GM18520 (cell line): Measurements from ENCODE around the gene DBX2.
"Not testable (repeated sequence)": the region's sequence is repeated elsewhere in the genome, so short reads cannot be mapped to it uniquely, and the experiment has no call there.

Experiments used
- ATAC-seq: cut with Tn5 transposase; IDR thresholded peaks from one replicate; pipeline ENCODE4 v1.9.1; 2021; ENCODE audit not compliant: unreplicated experiment

DBX2 gene

DNA sequence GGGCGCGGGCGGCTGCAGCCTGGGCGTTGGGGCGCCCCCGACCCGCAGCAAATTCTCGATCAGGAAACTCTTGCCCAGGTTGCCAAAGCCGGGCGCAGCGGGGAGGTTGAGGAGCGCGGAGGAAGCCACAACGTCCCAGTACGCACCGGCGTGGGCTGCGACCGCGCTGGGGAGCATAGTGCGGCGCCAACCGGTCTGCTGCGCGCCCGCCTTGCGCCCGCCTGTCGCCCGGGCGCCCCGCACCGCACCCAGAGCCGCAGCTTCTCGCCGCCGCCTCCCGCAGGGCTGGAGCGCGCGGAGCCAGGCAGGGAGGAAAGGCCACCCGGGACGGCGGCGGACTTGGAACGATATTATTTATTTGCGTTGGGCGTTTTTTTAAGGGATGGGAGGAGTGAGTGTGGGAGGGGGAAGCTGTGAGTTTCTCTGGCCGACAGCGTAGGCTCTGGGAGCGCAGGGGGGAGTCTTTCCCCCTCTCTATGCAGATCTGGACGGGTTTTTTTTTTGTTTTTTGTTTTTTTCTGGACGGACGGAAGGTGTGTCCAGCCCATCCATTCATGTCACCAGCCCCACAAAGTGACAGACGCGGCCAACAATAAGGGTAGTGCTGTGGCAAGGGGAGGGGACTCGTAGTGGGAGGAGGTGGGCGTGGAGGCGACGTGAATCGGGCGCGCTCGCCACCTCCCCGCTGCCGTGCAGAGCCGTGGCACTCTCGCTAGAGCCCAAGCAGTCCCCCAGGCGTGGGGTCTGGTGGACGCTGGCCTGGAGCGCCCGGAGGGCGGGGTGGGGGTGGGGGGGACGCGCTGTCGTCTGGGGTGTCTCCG lies at the start of gene DBX2:
Gene DBX2 (minus strand): TSS at position 349 of the 821 bp plus-strand sequence. CDS start 172 bp downstream, at position 177.
- ATAC-seq = no peak

DNA sequence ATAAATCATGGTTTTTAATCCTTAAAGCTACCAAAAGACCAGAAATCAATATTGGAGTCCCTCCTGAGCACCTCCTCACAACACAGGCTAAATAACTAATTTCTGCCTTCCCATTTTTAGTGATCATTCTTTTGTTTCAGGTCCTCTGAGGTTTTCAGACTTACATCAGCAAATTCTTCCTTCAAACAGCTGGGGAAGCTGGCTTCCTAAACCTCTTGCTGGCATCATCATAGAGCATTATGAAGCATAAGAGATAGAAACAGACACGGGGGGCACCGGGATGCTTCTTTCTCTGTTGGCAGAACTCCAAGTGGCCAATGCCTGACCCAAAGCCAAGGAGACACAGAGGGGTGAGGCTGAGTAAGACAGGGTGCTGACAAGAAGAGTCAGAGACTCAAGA lies 47.9 kb upstream of the DBX2 start:
- no peak for ATAC-seq

DNA sequence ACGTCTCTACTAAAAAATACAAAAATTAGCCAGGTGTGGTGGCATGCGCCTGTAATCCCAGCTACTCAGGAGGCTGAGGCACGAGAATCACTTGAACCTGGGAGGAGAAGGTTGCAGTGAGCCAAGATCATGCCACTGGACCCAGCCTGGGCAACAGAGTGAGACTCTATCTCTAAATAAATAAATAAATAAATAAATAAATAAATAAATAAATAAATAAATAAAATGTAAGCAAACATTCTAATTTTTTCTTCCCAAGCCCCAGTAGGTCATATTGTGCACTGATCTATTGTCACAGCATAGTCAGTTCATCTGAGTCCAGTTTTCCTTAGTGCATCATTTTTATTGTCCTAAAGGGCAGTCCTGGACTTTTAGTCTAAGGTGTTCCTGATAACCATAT lies 44.5 kb upstream of the DBX2 start:
- ATAC-seq = not testable (repeated sequence)

DNA sequence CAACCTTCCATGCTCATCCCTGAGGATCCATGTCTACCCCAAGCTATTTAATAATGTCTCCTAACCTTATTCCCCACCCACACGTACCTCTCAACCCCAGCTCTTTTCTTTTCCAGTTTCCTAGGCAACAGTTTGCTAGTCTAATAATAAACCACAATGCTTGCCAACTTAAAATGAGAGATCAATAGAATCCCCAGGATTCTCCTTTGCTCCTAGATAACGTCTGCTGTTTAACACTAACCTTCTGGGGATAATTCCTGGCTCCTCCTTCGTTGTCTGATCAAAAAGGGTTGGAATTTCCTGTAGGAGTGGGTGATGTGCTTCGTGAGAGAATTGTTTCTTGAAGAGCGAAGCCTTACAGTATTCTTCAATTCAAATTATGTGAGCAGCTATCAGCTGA lies 42.2 kb upstream of the DBX2 start:
- ATAC-seq = no peak

DNA sequence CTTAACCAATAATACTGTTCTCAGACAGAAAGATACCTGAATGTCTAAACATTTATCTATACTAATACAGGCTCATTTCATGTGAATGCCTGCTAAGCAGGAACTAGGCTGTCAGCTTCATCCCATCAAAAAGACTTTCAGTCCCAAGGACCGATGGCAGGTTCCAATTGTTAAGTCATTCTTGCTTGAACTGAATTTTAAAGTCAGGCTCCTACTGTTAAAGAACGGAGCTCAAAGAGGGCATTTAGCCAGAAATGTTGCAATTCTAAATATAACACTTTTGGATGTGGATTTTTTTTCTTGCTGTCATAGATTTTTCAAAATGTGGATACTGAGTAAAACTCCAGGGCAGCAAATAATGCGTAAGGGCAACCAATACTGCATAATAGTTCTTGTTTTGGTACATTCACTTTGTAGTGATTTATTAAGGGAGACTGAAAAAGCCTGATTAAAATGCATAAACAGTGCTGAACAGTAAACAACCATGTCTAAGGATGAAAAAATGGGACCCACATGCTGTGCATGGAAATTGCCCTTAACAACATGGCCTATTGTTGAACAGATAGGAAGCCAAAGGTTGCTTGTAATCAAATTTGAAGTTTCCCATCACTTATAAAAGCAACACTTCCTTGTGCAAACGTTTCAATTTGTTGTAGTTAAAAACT lies 38.6 kb upstream of the DBX2 start:
- ATAC-seq = no peak

DNA sequence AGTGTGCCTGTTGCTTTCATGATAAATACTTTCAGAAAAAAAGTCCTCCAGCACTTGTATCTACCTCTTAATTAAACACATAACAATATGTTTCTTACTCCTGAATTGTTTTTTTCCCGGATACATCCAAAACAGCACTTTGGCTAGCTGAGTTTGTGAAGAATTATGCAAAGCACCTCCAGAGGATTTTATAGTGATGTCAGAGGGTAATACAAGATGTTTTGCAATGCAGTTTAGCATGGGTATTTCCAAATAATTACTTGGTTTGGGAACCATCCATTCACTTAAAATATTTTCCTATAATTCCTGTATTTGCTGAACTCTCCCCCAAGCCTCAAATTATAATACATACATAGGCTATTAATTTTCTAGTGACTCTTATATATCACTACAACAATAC lies 37.7 kb upstream of the DBX2 start:
- no peak for ATAC-seq

DNA sequence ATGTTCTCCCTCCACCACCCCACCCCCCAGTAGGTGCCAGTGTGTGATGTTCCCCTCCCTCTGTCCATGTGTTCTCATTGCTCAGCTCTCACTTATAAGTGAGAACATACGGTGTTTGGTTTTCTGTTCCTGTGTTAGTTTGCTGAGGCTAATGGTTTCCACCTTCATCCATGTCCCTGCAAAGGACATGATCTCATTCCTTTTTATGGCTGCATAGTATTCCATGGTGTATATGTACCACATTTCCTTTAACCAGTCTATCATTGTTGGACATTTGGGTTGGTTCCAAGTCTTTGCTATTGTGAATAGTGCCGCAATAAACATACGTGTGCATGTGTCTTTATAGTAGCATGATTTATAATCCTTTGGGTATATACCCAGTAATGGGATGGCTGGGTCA lies 33.3 kb upstream of the DBX2 start:
- ATAC-seq = not testable (repeated sequence)

DNA sequence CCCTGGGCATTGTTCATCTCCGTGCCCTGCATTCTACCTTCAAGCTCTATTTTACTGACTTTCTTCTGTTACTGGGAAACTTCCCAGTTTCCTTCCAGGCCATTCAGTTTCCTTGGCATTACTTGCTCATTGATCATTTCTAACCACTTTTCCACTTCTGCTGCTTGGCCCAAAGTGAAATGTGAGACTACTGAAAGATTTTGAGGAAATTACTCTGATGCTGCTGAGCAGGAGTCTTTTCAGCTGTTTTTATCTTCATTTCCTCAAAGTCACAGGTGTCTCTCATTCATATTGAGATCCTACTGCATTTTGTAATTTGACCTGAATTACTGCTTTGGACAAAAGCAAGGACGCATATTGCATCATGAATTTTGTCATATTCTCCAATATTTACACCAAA lies 26.4 kb upstream of the DBX2 start:
- no peak for ATAC-seq

DNA sequence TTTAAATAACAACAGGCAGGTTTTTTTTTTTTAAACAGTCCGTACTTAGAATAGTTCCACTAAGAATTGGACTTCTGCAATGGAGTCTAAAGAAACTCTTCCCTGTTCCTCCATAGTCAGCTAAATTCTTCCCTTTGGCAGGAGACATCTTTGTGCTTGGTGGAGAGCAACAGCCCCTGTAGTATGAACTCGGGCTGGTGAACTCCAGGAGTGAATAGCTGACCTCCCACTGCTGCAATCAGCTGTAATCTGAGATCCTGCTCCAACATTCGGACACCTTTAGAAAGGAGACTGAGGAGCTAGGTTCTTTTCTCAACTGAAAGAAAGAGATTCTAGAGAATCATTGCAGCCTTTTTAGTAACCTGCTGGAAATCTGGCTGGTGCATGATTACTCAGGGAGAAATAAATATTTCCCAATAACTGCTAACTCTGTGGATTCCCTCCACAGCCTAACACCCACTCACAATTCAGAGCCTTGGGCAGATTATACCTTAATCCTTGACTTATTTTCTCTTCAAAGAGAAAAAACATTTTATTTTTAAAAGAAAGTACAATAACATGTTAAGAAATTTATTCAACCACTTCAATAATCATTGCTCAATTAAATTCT lies 25.6 kb upstream of the DBX2 start:
- no peak for ATAC-seq

DNA sequence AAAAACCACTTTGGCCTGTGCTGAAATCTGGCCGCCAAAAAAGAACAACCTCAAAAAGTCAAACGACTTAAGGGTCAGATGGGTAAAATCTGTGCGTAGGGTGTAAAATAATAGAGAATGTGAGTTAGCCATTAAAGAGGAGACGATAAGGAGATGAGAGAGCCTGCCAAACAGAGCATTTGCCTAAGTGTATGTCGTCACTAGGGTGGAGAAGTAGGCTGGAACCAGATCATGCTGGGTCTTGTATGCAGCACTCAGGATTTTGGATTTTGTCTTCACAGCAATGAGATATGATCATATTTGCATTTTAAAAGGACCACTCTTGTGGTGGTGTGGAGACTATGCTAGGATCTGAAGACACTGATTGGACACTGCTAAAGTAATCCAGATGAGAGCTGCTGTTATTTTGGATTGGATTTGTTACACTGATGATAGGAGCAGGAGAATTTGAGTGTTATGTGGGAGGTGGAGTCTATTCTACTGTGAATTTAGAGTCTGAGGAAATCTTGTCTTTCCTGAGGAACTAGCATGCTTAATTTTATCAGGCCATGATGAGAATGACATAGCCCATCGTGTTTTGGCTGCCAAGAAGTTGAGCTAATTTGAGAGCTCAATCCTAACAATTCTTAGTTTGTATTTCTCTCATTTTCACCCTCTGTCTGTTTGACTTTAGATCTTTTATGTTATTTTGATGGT lies 24.8 kb upstream of the DBX2 start:
- ATAC-seq = no peak

DNA sequence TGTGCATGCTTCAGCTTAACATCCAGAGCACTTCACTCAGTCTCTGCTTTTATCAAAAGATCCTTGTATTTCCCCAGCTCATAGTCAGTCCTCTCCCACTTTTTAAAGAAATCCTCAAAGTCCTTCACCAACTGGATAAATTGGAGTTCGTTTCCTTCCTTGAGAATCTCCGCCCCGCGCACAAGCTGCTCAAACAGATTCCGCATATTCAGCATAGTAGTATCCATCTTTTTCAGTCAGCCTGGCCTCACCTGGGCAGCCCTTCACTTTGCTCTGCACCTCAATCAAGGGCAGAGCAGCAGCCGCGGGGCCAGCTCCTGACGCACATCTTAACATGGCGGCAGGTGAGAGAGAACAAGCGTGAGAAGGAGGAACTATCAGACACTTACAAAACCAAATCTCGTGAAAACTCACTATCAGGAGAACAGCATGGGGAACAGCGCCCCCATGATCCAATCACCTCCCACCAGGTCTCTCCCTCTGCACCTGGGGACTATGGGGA lies 14.3 kb upstream of the DBX2 start:
- no peak for ATAC-seq

DNA sequence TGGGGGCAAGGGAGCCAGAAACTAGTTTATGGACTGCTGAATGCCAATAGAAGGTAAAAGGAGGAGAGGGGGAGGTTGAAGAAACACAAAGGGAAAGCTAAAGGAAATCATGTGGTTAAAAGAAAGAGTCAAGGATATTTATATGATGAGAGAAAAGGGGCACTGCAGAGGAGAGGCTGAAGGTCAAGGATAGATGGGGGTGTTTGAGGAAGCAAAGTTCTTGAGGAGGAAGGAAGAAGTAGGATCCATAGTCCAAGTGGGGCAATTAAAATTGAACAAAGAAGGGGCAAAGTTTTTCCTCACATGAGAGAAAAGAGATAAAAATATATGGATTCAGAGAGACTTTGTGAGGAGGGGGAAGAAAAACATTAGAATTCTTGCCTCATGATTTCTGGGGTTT lies 10.1 kb upstream of the DBX2 start:
- ATAC-seq = no peak

DNA sequence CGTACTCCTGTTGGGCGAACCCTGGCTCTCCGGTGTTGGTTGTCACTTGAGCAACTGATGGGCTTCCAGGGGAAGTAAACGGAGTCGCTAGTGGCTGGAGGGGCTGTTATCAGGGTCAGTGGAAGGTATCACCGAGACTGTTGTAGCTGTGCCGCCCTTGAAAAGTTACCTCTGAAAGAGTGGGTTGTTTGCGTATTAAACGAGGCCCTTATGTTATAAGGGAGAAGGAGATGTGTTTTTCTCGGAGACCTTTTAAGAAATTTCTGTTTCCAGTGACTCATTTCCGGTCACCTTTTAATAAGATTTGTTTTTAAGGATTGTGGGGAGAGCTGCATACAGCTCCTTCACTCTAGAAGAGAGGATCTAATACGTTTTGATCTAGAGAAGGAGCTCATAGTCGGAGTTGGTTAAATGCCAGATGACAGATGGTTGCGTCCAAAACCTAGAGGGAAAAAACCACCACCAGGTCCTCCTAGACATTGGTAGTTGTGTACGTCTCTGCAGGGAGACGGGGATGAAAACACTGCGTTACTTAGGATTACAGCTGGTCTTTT lies 750 bp upstream of the DBX2 start:
- ATAC-seq = no peak

DNA sequence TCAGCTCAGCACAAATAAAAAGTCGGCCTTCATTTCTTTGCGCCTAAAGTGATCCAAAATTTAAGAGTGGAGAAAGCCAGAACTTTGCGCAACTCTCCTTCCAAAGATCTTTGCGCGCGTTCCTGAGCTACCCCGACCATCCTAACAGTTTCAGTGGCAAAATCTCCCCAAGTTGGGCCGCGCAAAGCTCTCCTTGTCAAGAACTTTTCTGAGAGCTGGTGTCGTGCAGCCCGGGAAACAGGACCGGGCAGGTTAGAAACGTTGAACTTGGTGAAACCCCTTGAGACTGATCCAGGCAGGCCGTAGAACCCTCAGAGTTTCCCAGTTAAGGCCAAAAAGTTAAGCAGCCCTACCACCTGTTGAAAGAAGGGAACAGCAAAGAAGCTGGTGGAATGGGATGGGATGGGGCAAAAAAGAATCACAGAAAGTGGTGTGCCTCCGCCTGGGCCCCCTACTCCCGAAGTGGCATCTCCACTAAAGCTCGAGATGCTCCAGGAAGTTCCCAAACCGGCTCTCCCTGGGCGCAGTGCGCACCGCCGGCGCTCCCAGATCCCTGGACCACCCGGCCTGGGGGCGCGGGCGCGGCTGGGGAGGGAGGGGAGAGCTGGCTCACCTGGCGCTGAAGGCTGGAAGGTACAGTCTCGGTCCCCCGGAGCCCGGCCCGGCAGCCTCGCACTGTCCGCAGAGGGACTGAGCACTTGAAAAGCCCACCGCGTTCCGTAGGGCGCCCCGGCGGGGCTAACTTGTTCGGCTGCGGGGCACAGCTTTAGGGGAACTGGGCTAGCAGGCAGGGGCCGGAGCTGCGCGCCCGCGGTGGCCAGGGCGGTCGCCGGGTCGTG lies 768 bp downstream of the DBX2 start:
- ATAC-seq = no peak

DNA sequence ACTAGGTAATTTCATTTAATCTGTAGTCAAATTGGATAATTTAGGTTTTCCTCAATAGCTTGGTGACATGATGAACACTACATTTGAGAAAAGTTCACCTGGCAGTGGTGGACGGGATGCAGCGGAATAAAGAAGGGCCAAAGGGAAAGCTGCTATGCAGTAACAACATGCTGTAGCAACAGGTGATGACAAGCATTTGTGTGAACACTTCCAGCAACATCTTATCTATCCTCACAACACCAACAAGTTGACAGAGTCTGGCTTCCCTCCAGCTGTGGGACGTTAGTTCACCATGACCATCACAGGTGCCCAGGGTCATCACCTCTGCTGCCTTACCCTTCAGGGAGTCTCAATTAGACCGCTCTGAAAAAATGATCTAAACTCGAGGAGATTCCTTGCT lies 8.3 kb downstream of the DBX2 start:
- ATAC-seq = no peak

DNA sequence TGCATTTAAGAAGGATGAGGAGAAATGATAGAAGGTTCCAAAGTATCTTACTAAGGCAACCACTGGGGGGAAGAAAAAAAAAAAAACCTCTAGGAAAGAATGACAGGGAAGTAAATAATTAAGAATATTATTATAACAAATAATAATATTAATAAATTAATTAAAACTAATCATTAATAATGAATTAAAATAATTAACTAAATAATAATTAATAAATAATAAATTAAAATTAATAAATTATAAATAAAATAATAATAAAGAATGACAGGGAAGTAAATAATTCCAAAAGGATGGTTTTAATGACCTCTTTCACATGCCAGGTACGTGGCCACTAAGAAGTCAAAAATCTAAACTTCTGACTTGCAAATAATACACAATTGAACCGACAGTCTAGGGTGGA lies 9.9 kb downstream of the DBX2 start:
- ATAC-seq = no peak

DNA sequence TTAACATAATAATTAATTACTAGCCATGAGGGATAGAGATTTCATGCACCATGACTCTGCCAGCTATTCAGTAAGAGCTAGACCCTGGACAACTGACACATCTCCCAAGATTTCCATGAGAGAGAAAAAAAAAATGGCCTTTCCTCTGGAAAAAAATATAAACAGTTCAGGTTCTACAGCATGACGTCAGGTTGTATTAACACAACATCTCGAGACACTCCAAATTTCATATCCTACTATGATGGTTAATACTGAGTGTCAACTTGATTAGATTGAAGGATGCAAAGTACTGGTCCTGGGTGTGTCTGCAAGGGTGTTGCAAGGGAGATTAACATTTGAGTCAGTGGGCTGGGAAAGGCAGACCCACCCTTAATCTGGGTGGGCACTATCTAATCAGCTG lies 11.1 kb downstream of the DBX2 start:
- no peak for ATAC-seq

DNA sequence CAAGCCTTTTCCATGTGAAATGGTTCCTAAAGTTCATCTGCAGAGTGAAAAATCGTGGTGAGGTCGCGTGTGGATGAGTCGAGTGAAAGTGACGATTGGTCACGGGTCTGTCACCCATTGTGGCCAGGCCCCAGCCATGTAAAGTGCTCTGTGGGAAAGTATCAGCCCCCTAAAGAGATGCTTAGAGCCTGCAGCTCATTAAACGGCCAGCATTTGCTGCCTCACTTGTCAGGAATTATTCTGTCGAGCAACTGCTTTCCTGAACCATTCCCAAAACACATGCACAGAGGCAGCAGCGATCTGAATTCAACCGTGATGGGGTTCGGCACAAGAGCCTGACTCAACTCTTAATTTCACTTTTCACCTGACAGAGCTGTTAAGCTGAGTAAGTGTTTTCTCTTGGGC lies 16.0 kb downstream of the DBX2 start:
- ATAC-seq = no peak

DNA sequence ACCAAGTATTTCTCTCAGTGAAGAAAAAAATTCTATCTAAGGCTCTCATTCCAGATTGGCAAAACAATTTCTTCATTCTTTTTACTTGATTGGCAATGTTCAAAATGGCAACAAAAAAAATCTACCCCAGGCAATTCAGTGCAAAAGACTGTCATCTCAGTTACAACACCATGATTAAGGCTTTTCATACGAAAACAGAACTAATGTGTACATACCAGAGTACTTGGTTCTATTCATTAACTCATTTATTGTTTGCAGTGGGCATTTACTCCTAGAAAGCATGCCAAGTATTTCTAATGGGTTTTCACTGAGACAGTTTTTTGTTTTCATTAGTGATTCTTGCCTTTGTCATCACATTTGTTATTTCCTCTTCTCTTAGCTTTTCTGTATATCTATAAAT lies 33.0 kb downstream of the DBX2 start:
- ATAC-seq = no peak

DNA sequence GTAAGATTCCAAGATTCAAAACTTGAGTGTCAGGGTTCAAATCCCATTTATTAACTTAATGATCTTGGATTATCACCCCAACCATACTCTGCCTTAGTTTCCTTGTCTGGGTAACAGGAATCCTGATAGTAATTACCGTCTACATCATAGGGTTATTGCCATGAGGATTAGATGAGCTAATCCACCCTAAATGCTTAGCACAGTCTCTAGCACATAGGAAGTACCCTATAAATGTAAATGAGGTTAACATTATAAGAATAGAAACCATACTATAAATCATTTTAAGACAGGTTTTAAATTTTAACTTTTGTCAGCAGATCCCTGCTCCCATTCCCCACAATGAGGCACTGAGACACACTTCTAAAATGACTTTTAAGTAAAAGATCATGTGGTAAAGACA lies 36.5 kb downstream of the DBX2 start:
- no peak for ATAC-seq
